Activated CD4-positive, alpha-beta T cell treated with anti-CD3 and anti-CD28 coated beads for 36 hours (primary cell): Measurements from ENCODE around the gene NUP210. TPM values are rescaled to one million over a fixed set of nuclear protein-coding genes. Genes with fewer than 3 reads are reported as not detected.

Experiments
- ATAC-seq: fragments of 200-7000 bp; cut with Tn5 transposase; one replicate; pipeline ENCODE4 v1.10.0; 2021; ENCODE audit warnings: mild to moderate bottlenecking, moderate library complexity
- CTCF ChIA-PET: fragments of 350-600 bp; sonication (Branson Sonifier 250); formaldehyde crosslinking; loops from one replicate; lab custom pipeline; 2021; ENCODE audit warnings: antibody characterized with exemption; lab: Charles Lee
- POLR2A ChIA-PET: fragments of 350-600 bp; sonication (Branson Sonifier 250); formaldehyde crosslinking; loops from one replicate; lab custom pipeline; 2021; ENCODE audit warnings: antibody characterized with exemption, inconsistent platforms; lab: Charles Lee
- DNase-seq: peaks from one replicate; pipeline ENCODE4 v3.0.0-alpha.2; 2020
- H3K27ac Mint-ChIP-seq: one replicate; pipeline ENCODE4 v1.8.0; 2021; ENCODE audit warnings: mixed read lengths
- H3K27me3 Mint-ChIP-seq: one replicate; pipeline ENCODE4 v1.8.0; 2021; ENCODE audit warnings: mixed read lengths
- H3K36me3 Mint-ChIP-seq: one replicate; pipeline ENCODE4 v1.8.0; 2021; ENCODE audit warnings: low read depth, mixed read lengths
- H3K4me1 Mint-ChIP-seq: one replicate; pipeline ENCODE4 v1.8.0; 2021; ENCODE audit warnings: mixed read lengths
- H3K4me3 Mint-ChIP-seq: one replicate; pipeline ENCODE4 v1.8.0; 2021; ENCODE audit warnings: mild to moderate bottlenecking, moderate library complexity, mixed read lengths
- H3K9me3 Mint-ChIP-seq: one replicate; pipeline ENCODE4 v1.8.0; 2021; ENCODE audit warnings: low read depth, mixed read lengths
- intact Hi-C, 2 experiments: fragments of 100-400 bp; cut with DNase I in 1 of 2; cut with micrococcal nuclease in 1 of 2; formaldehyde crosslinking; loops; one replicate each; pipeline versions ENCODE4 v1.14.2 to v1.15.1; 2022 to 2024; cut with DNase I, micrococcal nuclease
- total RNA-seq, 2 experiments: library from RNA; stranded (reverse); gene quantifications; one replicate each; pipeline ENCODE4 v1.2.3, GENCODE V29; 2021

NUP210 gene
- total RNA-seq, 2 experiments from 2014 or later: 117 to 123 TPM

GRCh38 chr3:13280122-13280790 lies 139.9 kb downstream of the NUP210 start:
- intact Hi-C loops: loop anchor here (5.0 kb wide), 1 partner anchor 188 kb away; no protein-coding TSS in a partner anchor
- Mint-ChIP-seq H3K36me3 (peaks cover 12% of the 10 kb centered on the region), H3K9me3 (peaks cover 10% of the 10 kb centered on the region)

GRCh38 chr3:13279532-13279910 lies 140.6 kb downstream of the NUP210 start:
- intact Hi-C loops: no loop called here
- ChIA-PET POLR2A (no interaction called here), CTCF (interaction anchor here (0.6 kb wide), 1 partner anchor 411 kb away, joined by 3 read pairs; no protein-coding TSS in a partner anchor)
- no peak overlapping the region for H3K4me3 Mint-ChIP-seq
- peaks cover 28% of the 10 kb centered on the region for H3K27me3 Mint-ChIP-seq
- H3K9me3 Mint-ChIP-seq: peaks cover 7% of the 10 kb centered on the region
- H3K4me1 Mint-ChIP-seq: peaks cover 9% of the 10 kb centered on the region
- DNase-seq: no peak
- no peak for ATAC-seq
- H3K36me3 Mint-ChIP-seq: peaks cover 9% of the 10 kb centered on the region
- H3K27ac Mint-ChIP-seq: no peak overlapping the region

More at GRCh38 chr3:13280122-13280790, 139.9 kb downstream of the NUP210 start:
- ATAC-seq (no peak), DNase-seq (no peak)
- H3K4me3 Mint-ChIP-seq: no peak overlapping the region
- POLR2A ChIA-PET: no interaction called here
- H3K4me1 Mint-ChIP-seq: peaks cover 9% of the 10 kb centered on the region
- H3K27me3 Mint-ChIP-seq: peaks cover 29% of the 10 kb centered on the region
- CTCF ChIA-PET: no interaction called here
- no peak overlapping the region for H3K27ac Mint-ChIP-seq

GRCh38 chr3:13278783-13279531 lies 141.2 kb downstream of the NUP210 start:
- Mint-ChIP-seq H3K4me1 (peaks cover 8% of the 10 kb centered on the region), H3K9me3 (peaks cover 2% of the 10 kb centered on the region), H3K27me3 (peaks cover 24% of the 10 kb centered on the region), H3K36me3 (peaks cover 4% of the 10 kb centered on the region), H3K4me3 (no peak overlapping the region), H3K27ac (no peak overlapping the region)
- CTCF ChIA-PET: interaction anchor here (0.6 kb wide), 1 partner anchor 412 kb away, joined by 3 read pairs; no protein-coding TSS in a partner anchor
- no peak for ATAC-seq
- POLR2A ChIA-PET: no interaction called here
- DNase-seq: no peak
- intact Hi-C loops: no loop called here

DNA sequence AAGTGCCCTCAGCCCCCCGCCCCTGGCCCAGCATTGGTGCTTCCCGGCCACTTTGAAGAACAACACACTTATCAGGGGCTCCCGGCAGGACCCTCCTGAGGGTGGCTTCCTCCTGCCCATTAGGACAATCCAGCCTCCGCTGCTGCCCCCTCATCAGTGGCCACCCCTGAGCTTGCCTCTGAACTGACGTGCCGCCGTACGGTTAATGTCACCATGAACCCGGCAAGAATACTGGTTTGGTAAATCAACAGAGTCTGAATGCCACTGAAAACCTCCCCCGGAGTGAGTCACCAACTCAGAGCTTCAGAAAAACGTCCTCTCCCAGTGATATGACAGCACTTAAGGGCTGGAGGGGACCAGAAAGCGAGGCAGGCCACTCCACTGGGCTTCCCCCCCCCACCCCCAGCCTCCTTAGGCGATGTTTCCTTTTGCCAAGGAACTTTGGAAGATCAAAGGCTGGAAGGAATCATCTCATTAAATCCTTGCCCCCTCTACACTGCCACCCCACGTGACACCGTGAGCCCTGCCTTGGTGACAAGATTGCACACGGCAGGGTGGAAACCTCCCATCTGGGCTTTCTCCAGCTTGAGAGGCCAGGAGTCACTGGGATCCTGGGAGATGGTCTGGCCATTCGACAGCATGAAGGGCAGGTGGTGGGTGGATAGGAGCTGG lies 142.1 kb downstream of the NUP210 start:
- ChIA-PET POLR2A (no interaction called here), CTCF (interaction anchor here (1.6 kb wide), 1 partner anchor 9 kb away, joined by 4 read pairs; no protein-coding TSS in a partner anchor)
- Mint-ChIP-seq H3K9me3 (no peaks in the 10 kb centered on the region), H3K36me3 (no peaks in the 10 kb centered on the region), H3K27me3 (peaks cover 17% of the 10 kb centered on the region), H3K27ac (no peak overlapping the region), H3K4me3 (no peak overlapping the region), H3K4me1 (peaks cover 6% of the 10 kb centered on the region)
- peak; percentile 57 for ATAC-seq
- intact Hi-C loops: no loop called here
- DNase-seq: peak; percentile 37

- Mint-ChIP-seq H3K27ac (no peak overlapping the region), H3K36me3 (no peaks in the 10 kb centered on the region), H3K27me3 (peaks cover 17% of the 10 kb centered on the region), H3K9me3 (no peaks in the 10 kb centered on the region), H3K4me3 (no peak overlapping the region), H3K4me1 (peaks cover 6% of the 10 kb centered on the region)
- ATAC-seq: no peak
- CTCF ChIA-PET: interaction anchor here (1.6 kb wide), 1 partner anchor 10 kb away, joined by 4 read pairs; no protein-coding TSS in a partner anchor
- intact Hi-C loops: no loop called here
- no peak for DNase-seq
- POLR2A ChIA-PET: interaction anchor here (0.6 kb wide), 1 partner anchor 227 kb away, joined by 4 read pairs; no protein-coding TSS in a partner anchor
These were observed 142.8 kb downstream of the NUP210 start for GRCh38 chr3:13277196-13277813.

DNA sequence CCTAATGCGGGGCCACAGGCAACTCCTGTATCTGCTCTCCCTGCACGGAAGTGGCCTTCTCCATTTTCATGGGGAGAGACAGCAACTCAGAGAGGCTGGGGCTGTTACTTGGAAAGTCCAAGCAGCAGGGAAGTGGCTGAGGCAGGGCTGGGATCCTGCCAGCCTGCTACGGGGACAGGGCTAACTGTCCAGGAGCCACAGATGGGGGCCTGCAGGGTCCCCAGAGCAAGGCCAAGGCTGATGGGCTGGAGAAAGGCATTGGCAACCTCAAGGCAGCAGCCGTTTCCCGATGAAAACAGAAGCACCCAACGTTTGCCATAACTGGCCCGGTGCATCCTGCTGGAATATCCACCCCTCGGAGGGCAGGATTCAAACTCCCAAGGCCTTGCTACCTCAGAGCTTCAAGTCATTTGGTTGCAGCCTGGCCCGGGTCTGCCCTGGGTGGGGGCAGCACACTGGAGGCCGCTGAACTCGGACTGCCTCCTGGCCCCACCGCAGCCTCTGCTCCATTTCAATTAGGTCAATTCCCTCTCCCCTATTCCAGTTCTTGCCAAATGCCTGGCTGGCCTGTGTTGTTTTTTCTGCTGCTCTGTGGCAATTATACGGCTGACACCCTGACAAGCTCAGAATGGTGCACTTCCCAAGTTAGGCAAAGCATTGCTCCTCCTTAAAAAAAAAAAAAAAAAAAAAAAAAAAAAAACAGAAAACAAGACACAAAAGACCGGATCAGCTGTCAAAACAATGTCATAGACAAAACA lies 143.5 kb downstream of the NUP210 start:
- H3K27ac Mint-ChIP-seq: no peak overlapping the region
- H3K9me3 Mint-ChIP-seq: no peaks in the 10 kb centered on the region
- peaks cover 5% of the 10 kb centered on the region for H3K4me1 Mint-ChIP-seq
- DNase-seq (no peak), ATAC-seq (no peak)
- ChIA-PET CTCF (interaction anchor here (1.6 kb wide), 1 partner anchor 11 kb away, joined by 4 read pairs; no protein-coding TSS in a partner anchor), POLR2A (interaction anchor here (0.6 kb wide), 1 partner anchor 226 kb away, joined by 4 read pairs; no protein-coding TSS in a partner anchor)
- H3K27me3 Mint-ChIP-seq: peaks cover 14% of the 10 kb centered on the region
- intact Hi-C loops: no loop called here
- H3K36me3 Mint-ChIP-seq: no peaks in the 10 kb centered on the region
- no peak overlapping the region for H3K4me3 Mint-ChIP-seq

GRCh38 chr3:13275376-13276005 lies 144.6 kb downstream of the NUP210 start:
- Mint-ChIP-seq H3K9me3 (no peaks in the 10 kb centered on the region), H3K4me3 (no peak overlapping the region), H3K27ac (no peak overlapping the region), H3K4me1 (peaks cover 4% of the 10 kb centered on the region), H3K36me3 (no peaks in the 10 kb centered on the region), H3K27me3 (peaks cover 9% of the 10 kb centered on the region)
- DNase-seq: no peak
- intact Hi-C loops: no loop called here
- no peak for ATAC-seq
- CTCF ChIA-PET: interaction anchor here (0.5 to 0.8 kb wide), 2 partner anchors 151 to 176 kb away, joined by 3 read pairs; no protein-coding TSS in a partner anchor
- POLR2A ChIA-PET: no interaction called here

DNA sequence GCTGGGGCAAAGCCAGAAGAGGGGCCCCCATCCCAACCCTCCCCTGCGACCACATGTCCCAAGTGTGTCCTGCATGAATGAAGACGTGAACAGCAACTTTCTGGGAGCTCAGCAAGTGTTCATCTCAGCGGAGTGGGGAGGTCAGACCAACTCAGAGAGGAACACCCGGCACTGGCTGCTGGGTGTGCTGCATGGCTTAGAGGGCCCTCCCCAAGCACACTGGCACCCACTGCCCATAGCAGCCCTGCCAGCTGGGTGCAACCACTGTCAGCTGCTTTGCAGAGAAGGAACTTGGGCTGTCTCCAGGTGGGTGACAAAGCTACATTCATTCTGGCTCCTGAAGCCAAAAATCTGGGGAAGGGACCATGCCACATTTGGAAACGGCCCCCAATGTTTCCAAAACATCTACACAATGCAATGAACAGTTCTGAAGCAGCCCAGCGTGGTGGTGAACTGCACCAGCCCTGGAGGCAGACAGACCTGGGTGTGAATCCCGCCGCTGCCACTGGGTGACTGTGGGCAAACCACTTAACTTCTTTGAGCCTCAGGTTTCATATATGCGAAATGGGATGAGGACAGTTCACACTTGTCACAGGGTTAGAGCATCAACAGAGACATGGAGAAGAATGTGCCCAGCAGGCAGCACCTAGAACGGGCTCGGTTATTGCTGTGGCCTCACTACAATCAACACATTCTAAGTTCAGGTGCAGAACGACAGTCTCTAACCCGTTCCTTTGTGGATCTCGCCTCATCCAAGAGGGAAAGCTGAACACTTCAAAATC lies 145.4 kb downstream of the NUP210 start:
- Mint-ChIP-seq H3K4me3 (no peak overlapping the region), H3K9me3 (no peaks in the 10 kb centered on the region), H3K4me1 (peaks cover 4% of the 10 kb centered on the region), H3K36me3 (no peaks in the 10 kb centered on the region), H3K27ac (no peak overlapping the region), H3K27me3 (peaks cover 6% of the 10 kb centered on the region)
- DNase-seq (no peak), ATAC-seq (no peak)
- POLR2A ChIA-PET: no interaction called here
- CTCF ChIA-PET: interaction anchor here (0.8 kb wide), 1 partner anchor 177 kb away, joined by 3 read pairs; no protein-coding TSS in a partner anchor
- intact Hi-C loops: no loop called here

GRCh38 chr3:13274125-13274524 lies 146.0 kb downstream of the NUP210 start:
- intact Hi-C loops: no loop called here
- ChIA-PET POLR2A (no interaction called here), CTCF (no interaction called here)
- peaks cover 5% of the 10 kb centered on the region for H3K27me3 Mint-ChIP-seq
- no peak overlapping the region for H3K4me3 Mint-ChIP-seq
- no peaks in the 10 kb centered on the region for H3K36me3 Mint-ChIP-seq
- no peak for ATAC-seq
- H3K27ac Mint-ChIP-seq: no peak overlapping the region
- no peaks in the 10 kb centered on the region for H3K9me3 Mint-ChIP-seq
- H3K4me1 Mint-ChIP-seq: peaks cover 4% of the 10 kb centered on the region
- DNase-seq: no peak
